ENCODE data around the gene LRP1B.

DNA sequence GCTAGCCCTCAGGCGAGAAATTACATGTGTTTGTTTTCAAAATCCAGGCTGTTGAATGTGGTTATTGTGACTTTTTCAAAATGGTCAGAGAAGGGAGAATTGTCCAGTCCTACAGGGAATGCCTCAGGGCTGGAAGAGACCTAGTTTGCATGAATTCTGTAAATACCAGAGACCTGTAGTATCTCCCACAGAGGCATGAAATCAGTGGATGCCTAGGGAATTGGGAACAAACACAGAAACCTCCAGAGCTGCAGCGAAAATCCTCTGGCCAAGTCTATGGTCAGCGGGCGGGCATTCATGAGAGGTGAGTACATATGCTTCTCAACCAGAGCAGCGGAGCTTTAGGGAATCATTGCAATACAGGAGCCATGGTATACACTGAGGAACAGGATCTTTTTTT lies 1754.1 kb downstream of the LRP1B start:
- TF ChIP-seq, protein P1, sequence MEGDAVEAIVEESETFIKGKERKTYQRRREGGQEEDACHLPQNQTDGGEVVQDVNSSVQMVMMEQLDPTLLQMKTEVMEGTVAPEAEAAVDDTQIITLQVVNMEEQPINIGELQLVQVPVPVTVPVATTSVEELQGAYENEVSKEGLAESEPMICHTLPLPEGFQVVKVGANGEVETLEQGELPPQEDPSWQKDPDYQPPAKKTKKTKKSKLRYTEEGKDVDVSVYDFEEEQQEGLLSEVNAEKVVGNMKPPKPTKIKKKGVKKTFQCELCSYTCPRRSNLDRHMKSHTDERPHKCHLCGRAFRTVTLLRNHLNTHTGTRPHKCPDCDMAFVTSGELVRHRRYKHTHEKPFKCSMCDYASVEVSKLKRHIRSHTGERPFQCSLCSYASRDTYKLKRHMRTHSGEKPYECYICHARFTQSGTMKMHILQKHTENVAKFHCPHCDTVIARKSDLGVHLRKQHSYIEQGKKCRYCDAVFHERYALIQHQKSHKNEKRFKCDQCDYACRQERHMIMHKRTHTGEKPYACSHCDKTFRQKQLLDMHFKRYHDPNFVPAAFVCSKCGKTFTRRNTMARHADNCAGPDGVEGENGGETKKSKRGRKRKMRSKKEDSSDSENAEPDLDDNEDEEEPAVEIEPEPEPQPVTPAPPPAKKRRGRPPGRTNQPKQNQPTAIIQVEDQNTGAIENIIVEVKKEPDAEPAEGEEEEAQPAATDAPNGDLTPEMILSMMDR (IDR thresholded peaks at IDR 0.05; ENCODE audit: low read length), result no peak
- TF ChIP-seq EZH2phosphoT487 (IDR thresholded peaks at IDR 0.05; ENCODE audit: low read length), result no peak
- TF ChIP-seq EZH2 (optimal IDR thresholded peaks at IDR 0.05; ENCODE audit: low read depth, low read length), result no peak
